Activated naive CD8-positive, alpha-beta T cell treated with anti-CD3 and anti-CD28 coated beads, Interleukin-2, amount 50 U/mL, for 16 hours (primary cell): ENCODE measurements around the gene TMC1.
"Not testable (repeated sequence)": the region's sequence is repeated elsewhere in the genome, so short reads cannot be mapped to it uniquely, and the experiment has no call there.

Source experiments
- DNase-seq: peaks from one replicate; pipeline ENCODE4 v3.0.0-alpha.2; 2020; ENCODE audit warnings: low read depth, low spot score

Gene TMC1

DNA sequence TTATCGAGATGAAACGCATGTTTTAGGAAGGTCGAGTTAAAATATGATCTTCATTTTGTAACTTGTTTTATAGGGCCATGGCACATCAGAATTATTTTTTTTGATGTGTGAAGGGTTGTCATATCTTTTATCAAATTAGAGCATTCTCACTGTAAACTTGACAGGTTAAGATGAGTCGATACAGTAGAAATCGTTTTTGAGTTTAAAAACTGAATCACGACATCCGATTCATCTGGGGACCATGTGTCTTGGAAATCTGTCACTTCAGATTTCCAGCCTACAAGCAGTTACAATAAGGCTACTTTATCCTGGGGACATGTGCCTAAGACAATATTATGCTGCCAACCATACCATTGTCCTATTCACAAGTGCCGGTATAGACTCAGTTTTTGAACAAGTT lies 295.3 kb downstream of the TMC1 start:
- no peak for DNase-seq

DNA sequence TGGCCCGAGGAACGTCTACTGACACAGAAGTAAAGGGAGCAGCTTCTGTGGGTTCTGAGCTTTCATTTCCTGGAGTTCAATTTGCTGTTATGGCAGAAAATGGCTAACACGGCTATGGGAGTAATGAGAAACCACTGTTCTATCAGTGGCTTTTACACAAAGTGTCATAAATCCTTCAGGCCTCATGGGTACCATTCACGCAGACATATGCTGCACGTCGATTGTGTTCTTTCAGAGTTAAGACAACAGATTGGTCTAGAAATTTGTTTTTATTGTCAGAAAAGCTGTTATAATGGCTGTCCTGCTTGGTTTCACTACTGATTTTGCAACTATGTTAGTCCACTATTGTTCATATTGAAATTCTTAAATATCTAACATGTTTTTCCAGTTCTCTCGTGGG lies 296.0 kb downstream of the TMC1 start:
- DNase-seq = no peak

DNA sequence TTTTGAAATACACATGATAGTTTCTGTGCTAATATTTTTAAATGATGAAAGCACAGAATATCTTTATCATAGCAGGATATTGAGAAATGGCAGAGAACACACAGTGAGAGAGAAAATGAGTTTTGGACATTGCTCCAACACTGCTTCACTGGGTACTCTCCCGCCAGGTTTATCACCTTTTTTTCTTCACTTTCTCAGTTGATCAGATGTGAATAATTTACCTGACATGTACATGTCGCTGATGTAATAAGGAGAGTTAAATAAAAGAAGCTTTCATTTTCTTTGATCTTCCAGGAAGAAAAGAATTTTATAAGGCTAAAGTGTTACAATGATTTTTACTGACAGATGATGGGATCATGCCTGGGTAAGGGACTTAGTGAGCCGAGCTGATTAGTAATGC lies 297.0 kb downstream of the TMC1 start:
- DNase-seq = no peak

DNA sequence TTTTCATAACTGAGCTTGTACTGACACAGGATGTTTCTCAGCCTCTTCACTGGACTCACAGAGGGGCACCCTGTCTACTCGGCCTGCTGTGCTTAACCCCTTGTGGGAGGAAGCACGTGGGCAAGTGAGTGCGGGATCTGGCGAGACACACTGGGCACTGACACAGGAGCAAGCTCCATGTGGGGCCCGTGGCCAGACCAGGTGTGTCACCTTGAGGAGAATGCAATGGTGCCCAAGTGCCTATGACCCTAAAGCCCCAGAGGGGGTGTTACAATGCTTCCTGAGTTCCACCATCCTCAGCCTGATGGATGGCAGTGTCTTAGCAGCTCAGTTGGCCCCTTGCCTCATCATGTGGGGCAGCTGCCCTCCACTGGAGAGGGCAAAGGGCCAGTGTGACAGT lies 302.6 kb downstream of the TMC1 start:
- no peak for DNase-seq

DNA sequence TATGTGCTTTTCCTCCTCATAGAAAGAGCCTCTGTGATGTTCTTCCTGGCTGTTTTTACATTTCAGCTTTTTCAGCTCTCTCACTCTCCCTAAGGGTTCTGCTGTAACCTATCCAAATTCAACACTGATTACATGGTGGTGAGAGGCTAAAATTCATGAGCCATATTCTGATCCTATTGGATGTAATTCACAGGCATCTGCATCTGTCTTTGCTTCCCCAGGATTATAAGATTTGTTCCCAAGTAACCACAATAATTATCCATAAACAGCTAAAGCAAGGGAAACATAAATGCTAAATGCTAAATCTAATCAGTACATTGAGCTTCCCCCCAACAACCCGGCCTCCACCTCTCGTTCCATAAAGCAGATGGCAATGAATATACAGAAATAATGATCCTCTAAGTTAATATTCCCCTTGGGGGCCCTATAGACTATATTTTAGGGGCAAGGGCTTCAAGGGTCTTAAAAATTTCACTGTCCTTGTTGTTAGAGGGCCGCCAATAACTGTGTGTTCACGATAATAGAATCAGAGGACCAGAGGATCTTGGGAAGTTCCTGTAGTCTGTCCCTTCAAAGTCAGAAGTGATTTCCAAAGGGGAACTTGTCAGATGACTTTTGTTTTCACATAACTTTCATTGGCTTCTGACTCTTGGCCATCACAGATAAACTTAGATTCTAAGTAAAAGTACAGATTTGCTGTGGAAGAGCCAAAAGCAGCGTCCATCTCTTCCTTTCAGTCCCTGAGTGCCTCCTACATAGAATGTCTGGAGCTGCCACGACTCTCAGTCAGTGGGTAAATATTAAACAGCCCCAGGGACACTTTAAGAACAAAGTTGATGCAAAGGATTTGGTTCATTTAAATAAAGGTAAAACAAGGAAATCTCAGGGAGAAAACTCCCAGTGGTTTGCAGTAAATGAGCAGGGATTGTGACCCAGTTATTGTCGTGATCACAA lies 305.9 kb downstream of the TMC1 start:
- no peak for DNase-seq

DNA sequence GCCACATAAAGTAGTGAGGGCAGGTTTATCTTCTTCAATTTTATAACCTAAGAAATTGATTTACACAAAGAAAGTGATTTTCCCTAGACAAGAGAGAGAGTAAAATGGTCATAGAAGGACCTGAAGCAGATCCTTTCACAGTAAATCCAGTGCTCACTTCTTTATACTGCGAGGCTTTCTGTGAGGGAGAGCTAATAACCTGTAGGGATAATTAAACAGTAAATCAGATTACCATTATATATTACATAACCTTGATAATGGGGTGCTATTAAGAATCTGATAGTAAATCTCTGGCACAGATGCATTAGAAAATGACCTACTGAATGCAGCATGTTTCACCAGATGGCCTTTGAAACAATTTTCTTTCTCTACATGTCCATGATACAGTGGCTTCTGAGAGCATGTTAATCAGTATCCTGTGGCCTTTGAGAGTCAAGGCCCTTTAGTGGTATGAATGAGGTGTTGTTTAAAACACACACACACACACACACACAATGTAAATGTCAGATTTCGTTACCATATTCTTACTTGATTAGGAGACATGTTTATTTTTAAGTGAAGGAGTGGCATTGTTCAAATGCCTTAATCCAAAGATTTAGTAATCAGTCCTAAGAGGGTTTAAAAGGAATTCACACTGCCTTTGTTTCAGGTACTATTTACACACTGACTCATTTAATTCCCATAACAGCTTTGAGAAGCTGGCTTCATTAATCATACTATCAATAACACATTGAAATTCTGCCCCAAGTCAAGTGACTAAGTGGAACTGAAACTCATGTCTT lies 306.7 kb downstream of the TMC1 start:
- DNase-seq = no peak

DNA sequence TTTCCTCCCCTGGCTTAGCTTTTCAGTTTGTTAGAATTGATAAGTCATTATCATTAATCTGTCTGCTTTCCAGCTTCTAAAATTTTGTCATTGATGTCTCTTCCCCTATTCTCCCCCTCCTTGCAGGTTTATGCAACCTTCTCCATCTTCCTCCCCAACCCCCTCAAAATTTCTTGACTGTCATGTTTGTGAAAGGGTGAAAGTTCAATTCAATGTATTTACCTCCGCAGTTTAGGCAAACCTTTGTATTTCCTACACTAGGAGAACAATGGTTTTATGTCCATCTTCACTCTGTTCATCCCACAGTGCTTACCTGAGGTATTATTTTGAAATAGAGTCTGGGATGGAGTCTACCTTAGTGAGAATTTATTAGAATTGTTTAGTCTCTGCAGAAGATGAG lies 313.6 kb downstream of the TMC1 start:
- DNase-seq = no peak

DNA sequence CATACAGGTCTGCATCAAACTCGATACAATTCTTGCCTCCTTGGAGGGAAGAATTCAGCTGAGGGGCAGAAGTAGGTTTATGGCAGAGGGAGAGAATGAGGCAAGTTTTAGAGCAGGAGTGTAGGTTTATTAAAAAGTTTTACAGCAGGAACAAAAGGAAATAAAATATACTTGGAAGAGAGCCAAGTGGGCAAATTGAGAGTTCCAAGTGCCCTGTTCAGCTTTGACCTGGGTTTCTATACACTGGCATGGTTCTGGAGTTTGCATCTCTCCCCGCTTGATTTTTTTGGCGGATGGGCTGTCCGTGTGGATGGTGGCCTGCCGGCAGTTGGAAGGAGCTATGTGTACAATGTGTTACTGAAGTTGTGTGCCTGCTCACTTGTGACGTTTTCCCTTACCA lies 315.4 kb downstream of the TMC1 start:
- DNase-seq = no peak

DNA sequence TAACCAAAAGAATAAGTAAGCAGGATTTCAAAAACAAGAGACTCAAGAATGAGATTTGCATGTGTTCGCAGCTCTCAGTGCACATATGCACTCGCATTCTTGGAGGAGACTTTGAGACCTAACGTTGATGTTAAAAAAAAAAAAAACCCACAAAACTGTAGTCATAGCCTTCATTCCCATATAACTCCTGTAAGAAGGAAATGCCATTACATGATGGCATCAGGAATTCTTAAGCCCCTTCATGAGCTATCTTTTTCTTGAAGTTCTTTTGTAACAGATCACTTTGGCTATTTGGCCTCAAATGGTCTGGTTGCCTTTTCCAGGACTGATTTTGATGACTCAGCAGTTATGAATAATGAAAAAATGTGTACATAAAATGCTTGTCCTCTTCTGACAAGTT lies 317.7 kb downstream of the TMC1 start:
- no peak for DNase-seq

DNA sequence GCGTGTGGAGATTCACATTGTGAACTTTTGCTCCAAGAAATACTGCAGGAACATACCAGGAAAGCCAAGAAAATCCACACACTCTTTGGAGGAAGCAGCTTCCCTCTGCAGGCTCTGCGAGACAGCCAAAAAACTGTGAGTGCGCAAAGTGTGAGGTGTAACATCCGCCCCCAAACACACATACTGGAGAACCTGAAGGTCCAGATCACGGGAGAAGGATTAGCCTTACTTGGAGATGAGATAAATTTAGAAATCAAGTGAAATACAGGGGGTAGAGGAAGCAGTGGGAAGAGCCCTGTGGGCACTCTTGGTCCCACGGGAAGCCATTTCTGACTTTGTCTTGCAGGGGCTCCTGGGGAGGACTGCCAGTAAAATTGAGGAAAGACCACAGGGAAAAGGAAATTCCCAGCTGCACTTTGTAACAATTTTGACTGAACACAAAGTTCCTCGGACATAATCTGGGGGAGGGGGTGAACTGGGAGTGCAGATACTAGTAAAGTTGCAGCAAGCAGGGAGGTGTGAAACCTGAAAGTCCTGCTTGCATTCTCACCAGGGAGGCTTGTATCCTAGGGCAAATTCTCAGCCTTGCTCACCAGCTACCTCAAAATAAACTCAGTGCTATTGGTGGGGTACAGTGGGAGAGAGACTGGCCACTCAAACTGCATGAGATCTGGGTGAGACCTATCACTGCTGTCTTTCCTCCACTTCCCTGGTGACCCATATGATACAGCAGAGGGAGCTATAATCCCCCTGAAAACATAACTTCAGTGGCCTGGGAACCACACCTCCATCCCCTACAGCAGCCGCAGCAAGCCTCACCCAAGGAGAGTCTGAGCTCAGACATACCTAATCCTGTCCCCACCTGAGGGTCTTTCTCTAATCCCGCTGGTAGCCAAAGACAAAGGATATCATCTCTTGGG lies 322.4 kb downstream of the TMC1 start:
- DNase-seq = no peak

DNA sequence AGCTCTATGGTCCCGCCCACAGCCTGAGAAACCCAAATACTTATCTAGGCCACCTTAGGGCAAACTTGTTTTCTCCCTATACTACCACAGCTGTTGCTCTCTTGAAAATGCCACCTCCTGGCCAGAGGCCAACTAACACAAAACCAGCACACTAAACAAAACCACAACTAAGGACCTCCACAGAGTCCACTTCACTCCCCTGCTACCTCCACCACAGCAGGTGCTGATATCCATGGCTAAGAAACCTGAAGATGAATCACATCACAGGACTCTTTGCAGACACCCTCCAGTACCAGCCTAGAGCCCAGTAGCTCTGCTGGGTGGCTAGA lies 323.0 kb downstream of the TMC1 start:
- no peak for DNase-seq

DNA sequence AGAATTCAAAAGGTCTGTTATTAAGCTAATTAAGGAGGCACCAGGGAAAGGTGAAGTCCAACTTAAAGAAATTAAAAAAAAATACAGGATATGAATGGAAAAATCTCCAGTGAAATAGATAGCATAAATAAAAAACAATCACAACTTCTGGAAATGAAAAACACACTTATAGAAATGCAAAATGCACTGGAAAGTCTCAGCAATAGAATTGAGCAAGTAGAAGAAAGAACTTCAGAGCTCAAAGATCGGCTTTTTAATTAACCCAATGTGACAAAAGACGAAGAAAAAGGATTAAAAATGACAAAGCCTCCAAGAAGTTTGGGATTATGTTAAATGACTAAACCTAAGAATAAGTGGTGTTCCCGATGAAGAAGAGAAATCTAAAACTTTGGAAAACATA lies 323.6 kb downstream of the TMC1 start:
- DNase-seq = not testable (repeated sequence)

DNA sequence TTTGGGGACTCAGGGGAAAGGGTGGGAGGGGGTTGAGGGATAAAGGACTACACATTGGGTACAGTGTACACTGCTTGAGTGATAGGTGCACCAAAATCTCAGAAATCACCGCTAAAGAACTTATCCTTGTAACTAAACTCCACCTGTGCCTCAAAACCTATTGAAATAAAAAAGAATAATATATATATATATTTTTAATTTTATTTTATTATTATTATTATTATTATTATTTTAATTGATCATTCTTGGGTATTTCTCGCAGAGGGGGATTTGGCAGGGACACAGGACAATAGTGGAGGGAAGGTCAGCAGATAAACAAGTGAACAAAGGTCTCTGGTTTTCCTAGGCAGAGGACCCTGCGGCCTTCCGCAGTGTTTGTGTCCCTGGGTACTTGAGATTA lies 328.8 kb downstream of the TMC1 start:
- not testable (repeated sequence) for DNase-seq

DNA sequence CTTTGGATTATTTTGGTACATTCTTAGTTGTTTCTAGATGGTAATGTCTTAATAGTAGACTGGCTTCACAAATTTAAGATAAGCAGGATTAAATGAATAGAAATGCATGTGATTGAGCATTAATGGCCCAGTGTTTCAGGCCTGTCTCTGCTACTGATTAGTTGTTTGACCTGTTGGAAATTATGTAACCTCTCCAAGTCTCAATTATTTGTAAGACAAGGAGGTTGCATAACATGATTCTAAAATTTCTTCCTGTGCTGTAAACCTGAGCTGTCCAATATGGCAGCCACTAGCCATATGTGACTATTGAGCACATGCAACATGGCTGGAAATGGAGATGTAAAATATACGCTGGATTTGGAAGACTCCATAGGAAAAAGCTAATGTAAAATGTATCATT lies 333.9 kb downstream of the TMC1 start:
- no peak for DNase-seq

DNA sequence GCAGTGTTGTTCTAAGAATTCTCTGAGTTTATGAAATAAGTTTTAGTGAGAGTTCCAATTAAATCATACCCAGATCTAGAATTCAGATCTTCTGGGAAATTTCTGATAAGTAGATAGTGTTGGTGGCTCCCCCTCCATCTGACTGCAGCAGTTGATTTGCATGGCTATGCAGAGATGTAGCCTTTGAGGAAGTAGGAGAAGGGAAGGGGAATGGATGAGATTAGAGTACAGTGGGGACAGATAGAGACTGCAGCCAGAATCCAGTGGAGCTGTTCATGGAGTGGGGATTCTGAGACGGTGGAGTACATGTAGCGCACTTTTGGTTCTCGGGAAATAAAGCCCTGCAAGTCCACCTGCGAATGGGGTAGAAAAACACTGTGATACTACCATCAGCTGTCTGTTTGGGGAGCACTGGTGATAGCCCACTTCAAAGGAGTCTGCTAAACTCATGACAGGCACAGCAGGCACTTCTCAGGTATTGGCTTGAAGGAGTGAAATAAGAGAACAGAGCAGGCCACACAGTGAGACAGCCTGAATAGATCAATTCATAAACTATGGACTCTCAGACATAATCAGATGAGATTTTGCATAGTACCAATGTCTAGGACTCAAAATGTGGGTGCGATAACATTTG lies 334.6 kb downstream of the TMC1 start:
- no peak for DNase-seq

DNA sequence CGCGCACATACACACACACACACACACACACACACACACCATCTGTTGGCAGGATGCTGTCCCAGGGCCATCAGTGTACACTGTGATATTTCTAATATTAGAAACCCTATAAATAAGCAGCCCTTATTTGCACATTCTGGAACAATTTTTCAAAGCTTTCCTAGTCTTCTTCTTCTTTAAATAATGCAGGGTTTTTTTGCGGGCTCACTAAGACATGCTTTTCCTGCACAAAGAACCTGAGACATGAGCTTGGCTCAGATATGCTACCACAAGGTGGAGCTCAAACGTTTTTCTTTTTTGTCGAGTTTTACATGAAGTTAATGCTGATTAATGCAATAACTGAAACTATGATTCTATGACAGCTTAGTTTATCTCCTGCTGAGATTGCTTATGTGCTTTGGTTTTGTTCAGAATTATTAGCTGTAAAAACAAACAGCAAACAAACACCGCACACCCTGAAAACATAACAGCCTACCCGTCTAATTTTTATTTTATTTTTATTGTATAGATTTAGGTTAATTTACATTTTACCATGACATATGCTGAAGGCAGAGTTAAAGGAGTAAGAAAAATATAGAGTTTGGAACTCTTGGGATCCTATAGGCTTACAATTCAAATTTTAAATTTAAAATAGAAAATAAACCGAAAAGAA lies 335.7 kb downstream of the TMC1 start:
- DNase-seq = no peak

DNA sequence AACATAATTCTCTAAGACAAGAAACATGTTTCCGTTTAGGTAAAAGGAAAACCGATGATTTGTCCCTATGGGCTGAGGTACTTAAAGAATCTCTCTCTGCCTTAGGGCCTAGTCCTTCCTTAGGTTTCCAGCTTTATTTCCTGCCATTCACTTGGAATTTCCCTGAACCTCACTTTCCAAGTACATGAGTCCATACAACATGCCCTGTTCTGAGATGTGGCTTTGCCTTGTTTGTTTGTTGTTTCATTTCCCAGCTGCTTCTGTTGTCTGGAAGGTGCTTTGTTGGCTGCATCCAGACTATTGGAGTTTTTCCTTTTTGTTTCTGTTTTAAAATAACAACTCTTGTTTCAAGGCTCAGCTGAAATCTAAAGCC lies 336.2 kb downstream of the TMC1 start:
- no peak for DNase-seq

DNA sequence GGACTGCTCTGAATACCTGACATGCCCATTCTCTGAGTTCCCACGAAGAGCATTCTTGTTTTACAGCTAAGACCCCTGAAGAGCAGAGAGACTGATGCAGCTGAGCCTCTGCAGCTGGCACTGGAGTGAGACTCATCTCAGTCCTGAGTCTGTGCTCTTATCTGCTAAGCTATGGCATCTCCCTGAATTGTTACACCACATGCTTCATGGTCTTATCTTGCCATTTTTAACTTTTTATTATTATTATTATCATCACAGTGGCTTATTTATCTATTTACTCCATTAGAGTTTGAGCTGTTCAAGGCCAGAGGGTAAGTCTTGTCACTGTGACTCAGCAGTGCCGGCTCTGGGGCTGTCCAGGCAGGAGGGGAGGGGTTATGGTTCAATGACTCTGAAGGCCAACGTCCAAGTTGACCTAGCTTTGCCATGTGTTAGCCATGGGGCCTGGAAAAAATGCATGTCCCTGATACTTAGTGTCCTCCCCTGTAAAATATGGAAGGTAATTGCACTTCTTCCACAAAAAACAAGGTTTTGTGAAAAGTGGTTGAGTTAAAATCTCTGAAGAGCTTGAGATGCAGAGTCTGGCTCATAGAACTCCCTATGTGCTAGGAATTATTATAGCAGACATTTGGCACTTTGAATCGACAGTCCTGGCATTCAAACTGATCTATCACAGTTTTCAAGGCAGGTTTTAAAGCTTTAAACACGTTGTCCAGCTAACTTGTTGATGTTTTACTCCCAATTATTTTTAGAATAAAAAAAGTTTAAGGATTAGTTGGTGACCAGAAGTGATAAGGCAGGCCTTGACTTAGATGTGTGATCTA lies 336.9 kb downstream of the TMC1 start:
- no peak for DNase-seq

DNA sequence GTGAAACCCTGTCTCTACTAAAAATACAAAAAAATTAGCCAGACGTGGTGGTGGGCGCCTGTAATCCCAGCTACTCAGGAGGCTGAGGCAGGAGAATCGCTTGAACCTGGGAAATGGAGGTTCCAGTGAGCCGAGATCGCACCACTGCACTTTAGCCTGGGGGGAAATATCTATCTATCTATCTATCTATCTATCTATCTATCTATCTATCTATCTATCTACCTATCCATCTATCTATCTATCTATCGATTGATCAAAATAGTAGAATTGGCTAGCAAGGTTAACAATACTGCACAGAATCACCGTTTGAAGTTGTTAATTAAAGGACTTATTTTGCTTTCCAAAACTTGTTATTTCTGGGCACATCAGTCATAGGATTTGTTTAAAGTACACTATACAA lies 341.4 kb downstream of the TMC1 start:
- not testable (repeated sequence) for DNase-seq

DNA sequence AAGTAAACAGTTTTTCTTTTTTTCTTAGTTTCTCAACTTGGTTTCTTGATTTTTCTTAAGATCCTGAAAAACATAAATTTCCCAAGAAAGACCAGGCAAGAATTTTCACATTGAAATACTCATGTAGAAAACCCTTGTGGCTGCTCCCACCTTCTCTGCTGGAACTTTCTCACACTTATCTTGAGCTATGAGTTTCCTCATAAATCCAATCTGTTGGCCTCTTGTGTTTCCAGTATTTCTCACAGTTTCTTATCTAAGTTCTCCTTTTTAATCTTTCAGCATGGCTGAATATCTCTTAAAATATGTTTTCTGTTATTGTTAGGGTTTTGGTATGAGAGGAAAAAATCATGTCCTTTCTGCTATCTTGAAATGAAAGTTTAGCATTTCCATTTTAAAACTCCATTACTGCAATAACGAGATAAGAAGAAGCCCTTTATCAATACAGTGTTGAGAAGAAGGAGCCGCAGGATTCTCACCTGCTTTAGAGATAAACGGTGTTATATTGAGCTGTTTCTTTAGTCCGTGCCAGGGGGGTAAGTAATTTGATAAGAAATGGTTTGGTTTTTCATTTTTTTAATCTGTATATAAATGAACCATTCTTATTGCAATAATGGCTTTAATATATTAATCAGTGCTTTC lies 342.2 kb downstream of the TMC1 start:
- DNase-seq = no peak
